ENCODE measurements around the gene U2AF1L4.

- no peak for TF ChIP-seq CTCF (IDR thresholded peaks at IDR 0.05; ENCODE audit: extremely low read depth in 1 of 2, insufficient read depth in 1 of 2, low read depth in 1 of 2, low read length in 2 of 2)
- TF ChIP-seq EZH2 (IDR thresholded peaks at IDR 0.05; ENCODE audit: borderline replicate concordance, low read depth, low read length, severe bottlenecking): no peak
- TF ChIP-seq MAX (IDR thresholded peaks at IDR 0.05; ENCODE audit: insufficient read depth, insufficient read length): no peak
- TF ChIP-seq POLR2A (IDR thresholded peaks at IDR 0.05; ENCODE audit: low read depth, low read length): no peak
- TF ChIP-seq JUN (IDR thresholded peaks at IDR 0.05; ENCODE audit: borderline replicate concordance, insufficient read depth, insufficient read length, low read depth): no peak
- no peak for TF ChIP-seq POLR2AphosphoS5 (IDR thresholded peaks at IDR 0.05; ENCODE audit: insufficient read depth, low read depth, low read length)
- TF ChIP-seq MYC (IDR thresholded peaks at IDR 0.05; ENCODE audit: low read depth, low read length): no peak
- no peak for TF ChIP-seq FOS (IDR thresholded peaks at IDR 0.05; ENCODE audit: borderline replicate concordance, insufficient read depth, low read length)
Measured at GRCh38 chr19:35702223-35703012, 42.8 kb downstream of the U2AF1L4 start.
